Medulla oblongata (tissue), 1 donor: Measurements from ENCODE around the gene PCSK2.

Experiments
- DNase-seq: peaks from one replicate; pipeline ENCODE4 v3.0.0-alpha.2; 2015; ENCODE audit errors: extremely low spot score

The PCSK2 gene

GRCh38 chr20:17339000-17339399 is 112.2 kb downstream of the PCSK2 start:
- no peak for DNase-seq

GRCh38 chr20:17343091-17343490 is 116.3 kb downstream of the PCSK2 start:
- DNase-seq = no peak

- DNase-seq = no peak
Observed at GRCh38 chr20:17343656-17344452, 117.0 kb downstream of the PCSK2 start.

- DNase-seq = no peak
Observed at GRCh38 chr20:17344790-17345189, 118.0 kb downstream of the PCSK2 start.

GRCh38 chr20:17345321-17345720 is 118.5 kb downstream of the PCSK2 start:
- no peak for DNase-seq

- no peak for DNase-seq
Observed at GRCh38 chr20:17350321-17350720, 123.5 kb downstream of the PCSK2 start.

- no peak for DNase-seq
Observed at GRCh38 chr20:17357238-17357637, 130.4 kb downstream of the PCSK2 start.

GRCh38 chr20:17358854-17359253 is 132.0 kb downstream of the PCSK2 start:
- no peak for DNase-seq

- DNase-seq = no peak
Observed at GRCh38 chr20:17364681-17365080, 137.8 kb downstream of the PCSK2 start.

- DNase-seq = no peak
Observed at GRCh38 chr20:17365831-17366230, 139.0 kb downstream of the PCSK2 start.

GRCh38 chr20:17369506-17369905 is 142.7 kb downstream of the PCSK2 start:
- no peak for DNase-seq

GRCh38 chr20:17372806-17373440 is 146.1 kb downstream of the PCSK2 start:
- DNase-seq = no peak

- DNase-seq = no peak
Observed at GRCh38 chr20:17374086-17374485, 147.2 kb downstream of the PCSK2 start.

- DNase-seq = no peak
Observed at GRCh38 chr20:17376031-17376430, 149.2 kb downstream of the PCSK2 start.

GRCh38 chr20:17377231-17377630 is 150.4 kb downstream of the PCSK2 start:
- DNase-seq = no peak

- DNase-seq = no peak
Observed at GRCh38 chr20:17379651-17380050, 152.8 kb downstream of the PCSK2 start.

- no peak for DNase-seq
Observed at GRCh38 chr20:17380801-17381200, 154.0 kb downstream of the PCSK2 start.

- no peak for DNase-seq
Observed at GRCh38 chr20:17381724-17382123, 154.9 kb downstream of the PCSK2 start.

GRCh38 chr20:17385798-17386197 is 159.0 kb downstream of the PCSK2 start:
- no peak for DNase-seq

- no peak for DNase-seq
Observed at GRCh38 chr20:17390655-17391054, 163.8 kb downstream of the PCSK2 start.

GRCh38 chr20:17391127-17391771 is 164.4 kb downstream of the PCSK2 start:
- no peak for DNase-seq

GRCh38 chr20:17394411-17394810 is 167.6 kb downstream of the PCSK2 start:
- no peak for DNase-seq

GRCh38 chr20:17395729-17396128 is 168.9 kb downstream of the PCSK2 start:
- DNase-seq = no peak
